H4 (cell line): ENCODE results near the gene HCFC1. TPM values are rescaled to one million over a fixed set of nuclear protein-coding genes. Genes with fewer than 3 reads are reported as not detected.

Source experiments
- DNase-seq: peaks from one replicate; pipeline ENCODE4 v3.0.0-alpha.2; 2015; ENCODE audit warnings: low spot score
- total RNA-seq: library from RNA; depleted of rRNA; stranded (reverse); fragments of >200 nt; shearing (Covaris generic); gene quantifications from 2 replicates; pipeline ENCODE4 v1.2.3, GENCODE V29; 2014

Gene HCFC1
- total RNA-seq, 1 experiment from 2014 or later = 23.5 TPM

DNA sequence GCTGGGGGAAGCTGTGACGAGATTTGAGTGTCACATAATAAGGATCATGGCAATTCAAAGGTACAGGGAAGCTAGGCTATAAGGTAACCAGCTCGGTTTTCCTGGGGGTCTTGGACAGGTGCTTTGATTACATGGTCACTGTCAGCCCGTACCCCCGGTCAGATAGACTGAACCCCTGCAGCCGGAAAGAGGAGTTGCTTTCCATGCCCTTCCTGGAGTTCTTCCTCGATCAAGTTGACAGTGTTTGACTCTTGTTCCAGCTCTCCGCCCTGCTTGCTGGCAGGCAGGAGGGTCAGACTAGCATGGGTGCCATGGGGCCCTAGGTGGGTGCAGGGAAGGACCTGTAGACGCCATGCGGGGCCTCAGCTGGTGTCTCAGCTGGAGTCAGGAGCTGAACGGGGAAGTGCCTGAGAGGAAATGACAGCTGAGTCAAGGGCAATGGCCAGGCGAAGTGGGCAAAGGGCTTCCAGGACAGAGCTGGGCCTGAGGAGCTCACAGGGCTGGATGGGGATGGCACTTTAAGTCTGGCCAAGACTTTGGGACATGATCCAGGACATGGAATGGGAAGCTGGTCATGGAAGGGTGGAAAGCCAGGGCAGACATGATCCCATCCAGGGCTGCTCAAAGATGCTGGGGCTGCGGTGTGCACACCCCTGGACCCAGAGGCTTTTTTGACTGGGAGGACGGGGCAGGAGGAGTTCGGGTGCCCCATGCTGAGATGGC, 2.5 kb upstream of the HCFC1 start:
- no peak for DNase-seq

DNA sequence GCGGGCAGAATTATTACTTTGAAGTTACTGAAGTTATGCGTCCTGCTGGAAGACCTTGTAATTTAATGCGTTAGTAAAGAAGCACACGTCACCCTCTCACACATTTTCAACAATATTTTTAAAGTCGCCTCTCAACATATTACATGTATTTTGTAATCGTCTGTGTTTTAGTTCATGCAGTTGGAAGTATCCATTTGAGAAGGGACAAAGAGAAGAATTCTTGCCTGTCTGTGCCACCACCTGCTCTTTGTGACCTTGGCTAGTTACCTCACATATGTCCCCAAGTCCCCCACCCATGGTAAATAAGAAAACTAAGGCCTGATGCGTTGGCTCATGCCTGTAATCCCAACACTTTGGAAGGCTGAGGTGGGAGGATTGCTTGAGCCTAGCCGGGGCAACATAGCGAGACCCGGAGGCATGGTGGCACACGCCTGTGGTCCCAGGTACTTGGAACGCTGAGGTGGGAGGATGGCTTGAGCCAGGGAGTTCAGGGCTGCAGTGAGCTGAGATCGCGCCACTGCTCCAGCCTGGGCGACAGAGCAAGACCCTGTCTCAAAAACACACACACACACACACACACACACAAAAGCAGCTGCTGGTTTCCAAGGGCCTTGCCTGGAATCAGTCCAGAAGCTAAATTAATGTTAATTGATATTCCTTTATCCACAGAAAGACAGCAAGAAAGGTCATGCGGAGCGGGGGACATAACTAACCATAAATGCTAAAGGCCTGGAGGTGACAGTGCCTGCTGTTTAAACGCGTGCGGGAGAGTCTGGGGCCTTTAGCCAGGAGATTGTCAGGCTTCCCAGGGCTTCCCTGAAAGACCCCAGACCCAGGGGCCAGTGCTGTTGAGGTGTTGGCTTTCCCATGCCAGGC, 1.7 kb upstream of the HCFC1 start:
- no peak for DNase-seq

DNA sequence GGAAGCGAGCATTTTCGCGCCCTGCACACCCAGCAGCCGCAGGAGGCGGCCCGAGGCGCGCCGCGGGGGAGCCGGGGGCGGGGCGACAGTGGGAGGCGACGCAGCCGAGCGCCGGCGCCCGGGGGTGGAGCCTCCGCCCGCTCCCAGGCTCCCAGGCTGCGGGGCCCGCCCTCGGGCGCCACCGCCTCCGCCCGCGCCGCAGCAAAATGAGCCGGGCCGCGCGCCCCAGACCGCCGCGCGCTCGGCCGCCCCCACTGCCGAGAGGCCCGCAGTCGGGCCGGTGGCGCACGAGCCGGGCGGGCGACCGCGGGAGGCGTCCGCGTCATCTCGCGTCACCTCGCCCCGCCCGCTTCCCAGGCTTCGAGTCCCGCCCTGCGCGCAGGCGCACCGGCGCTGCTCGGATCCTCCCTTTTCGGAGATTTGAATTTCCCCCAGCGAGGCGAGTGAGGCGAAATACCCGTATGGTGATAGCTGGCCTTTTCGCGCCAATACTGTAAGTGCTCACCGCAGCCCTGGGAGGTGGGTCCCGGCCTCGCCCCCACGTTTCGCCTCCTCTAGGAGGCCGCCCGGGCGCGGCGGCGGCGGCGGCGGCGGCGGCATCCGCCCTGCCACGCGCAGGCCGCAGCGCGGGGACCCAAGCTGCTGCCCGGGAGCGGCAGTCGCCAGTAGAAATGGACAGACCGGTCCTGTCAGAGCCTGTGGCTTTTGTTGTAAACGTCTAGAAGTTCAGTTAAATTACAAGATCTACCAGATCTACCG, 929 bp upstream of the HCFC1 start, which contains the start of gene TMEM187:
TMEM187 (plus strand) TSS at position 387 of the 759 bp plus-strand sequence. CDS start 9,309 bp downstream, outside the sequence.
- DNase-seq = peak; percentile 90

DNA sequence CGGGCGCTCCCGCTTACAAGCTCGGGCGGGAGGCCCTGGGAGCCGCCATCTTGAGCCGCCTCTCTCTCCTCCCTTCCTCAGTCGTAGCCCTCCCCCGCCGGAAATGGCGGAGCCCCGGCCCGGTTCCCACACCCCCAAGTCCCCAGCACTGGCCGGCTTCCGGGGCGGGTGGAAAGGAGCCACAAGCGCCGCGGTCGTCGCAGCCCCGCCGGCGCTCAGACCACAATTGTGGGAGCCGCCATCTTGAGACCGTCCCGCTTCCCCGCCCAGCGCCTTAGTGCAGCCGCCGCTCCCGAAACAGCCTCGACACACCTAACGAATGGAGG, 531 bp downstream of the HCFC1 start:
- peak; percentile 71 for DNase-seq

DNA sequence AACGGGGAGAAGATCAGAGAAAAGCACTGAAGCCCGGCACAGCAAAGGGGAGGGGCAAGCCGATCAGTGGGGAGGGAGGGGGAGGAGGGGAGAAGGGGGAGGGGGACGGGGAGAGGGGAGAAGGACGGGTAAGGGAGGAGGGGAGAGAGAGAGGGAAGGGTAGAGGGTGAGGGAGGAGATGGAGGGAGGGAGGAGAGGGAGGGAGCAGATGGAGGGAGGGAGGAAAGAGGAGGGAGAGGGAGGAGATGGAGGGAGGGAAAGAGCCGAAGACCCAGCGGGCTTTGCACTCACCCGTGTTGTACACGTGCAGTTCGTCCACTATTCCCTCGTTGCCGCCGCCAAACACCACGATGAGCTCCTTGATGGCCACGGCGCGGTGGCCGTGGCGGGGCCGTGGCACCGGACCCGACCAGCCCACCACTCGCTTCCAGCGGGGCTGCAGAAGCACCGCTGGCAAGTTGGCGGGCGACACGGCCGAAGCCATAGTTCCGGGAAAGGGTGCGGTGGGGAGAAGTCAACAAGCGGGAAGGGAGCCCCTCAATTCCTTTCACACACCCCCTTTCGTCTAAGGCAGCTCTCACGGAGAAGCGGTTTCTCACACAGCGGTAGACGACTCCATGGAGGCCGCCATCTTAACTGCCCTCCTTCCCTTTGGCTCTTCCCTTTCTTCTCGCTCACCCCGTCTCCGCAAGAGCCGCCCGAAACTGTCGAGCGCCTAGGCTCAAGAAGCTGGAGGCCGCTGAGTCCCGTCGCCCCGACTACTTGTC, 1.1 kb downstream of the HCFC1 start:
- peak; percentile 68 for DNase-seq

DNA sequence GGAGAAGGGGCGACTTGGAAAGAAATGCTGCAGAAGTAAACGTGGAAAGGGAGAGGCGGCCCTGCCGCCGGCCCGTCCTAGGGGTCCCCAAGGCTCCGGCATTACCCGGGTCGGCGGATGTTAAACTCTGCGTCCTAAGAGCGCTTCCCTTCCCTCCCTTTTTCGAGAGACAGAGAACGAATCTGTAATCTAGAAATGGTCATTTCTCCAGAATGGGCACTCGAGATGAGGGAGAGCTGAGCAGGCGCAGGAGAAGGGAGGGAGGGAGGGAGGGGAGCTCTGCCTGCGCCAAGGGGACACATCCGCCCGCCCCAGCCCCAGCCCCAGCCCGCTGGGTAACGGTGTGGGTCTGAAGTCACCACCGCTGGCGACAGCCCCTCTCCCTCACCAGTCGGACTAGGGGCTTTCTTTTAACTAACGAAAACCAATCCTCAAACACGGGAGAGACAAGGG, 1.7 kb downstream of the HCFC1 start:
- DNase-seq = no peak

DNA sequence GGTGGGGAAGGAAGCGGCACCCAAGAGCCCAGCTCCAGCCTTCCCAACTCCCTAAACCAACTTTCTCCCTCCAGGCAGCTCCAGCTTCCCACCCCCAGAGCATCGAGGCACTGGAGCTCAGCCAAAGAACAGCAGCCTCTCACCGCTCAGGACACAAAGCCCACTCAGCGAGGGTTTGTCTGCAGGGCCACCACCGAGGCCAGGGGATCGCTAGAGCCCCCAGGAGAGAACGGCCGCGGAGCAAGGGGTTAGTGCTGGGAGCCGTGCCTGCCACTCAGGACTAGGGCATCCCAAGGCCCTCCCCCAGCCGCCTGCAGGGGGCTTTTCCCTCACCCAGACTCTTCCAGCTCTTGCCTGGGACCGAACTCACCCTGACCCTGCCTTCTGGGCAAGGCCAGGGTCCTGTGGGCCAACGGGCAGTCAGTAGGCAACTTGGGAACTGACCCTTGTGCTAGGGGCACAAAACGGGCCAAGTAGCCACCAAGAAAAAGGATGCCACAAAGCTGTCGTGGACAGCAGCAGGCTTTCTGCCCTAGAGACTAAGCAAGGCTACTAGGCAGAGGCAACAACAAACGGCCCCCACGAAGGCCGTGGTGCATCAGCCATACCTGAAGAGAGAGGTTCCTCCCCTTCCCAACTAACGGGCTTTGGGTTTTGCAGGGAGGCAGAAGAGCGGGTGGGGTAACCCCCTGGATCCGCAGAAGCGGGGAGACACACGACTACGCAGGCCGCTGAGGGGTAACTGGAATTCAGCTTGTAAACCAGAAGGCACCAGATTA, 2.3 kb downstream of the HCFC1 start:
- no peak for DNase-seq

DNA sequence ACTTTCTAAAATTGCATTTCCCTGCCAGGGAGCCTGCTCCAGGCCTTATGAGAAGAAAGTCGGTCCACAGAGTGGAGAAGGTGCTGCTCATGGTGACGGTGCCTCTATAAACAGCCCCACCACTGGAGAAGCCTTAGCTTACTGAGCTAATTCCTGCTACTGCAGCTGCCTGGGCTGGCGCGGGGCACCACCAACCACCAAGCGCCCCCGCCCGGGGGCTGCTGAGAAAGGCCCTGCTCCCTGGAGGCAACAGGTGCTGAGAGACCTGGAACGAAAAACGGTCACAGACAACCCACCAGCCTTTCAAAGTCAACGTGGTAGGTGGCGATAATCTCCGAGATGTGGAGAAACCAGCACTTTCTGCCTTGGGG, 2.9 kb downstream of the HCFC1 start:
- no peak for DNase-seq

DNA sequence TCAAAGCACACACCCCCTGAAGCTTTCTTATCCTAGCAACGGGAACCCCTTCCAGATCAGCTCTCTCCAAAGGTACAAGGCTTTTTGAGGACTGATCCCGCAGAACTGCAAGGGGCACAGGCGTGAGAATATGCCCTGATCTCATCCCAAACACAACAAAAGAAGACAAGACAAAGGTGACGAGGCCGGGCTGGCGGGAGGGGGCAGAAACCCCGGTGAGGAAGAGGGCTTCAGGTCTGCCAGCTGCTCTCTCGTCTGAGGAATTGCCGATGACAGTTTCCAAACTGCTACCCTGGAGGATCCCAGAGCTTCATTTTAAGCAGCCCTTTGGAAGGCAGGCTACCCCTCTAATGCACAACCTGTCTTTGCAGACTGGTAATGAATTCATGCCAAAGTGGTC, 3.4 kb downstream of the HCFC1 start:
- no peak for DNase-seq

DNA sequence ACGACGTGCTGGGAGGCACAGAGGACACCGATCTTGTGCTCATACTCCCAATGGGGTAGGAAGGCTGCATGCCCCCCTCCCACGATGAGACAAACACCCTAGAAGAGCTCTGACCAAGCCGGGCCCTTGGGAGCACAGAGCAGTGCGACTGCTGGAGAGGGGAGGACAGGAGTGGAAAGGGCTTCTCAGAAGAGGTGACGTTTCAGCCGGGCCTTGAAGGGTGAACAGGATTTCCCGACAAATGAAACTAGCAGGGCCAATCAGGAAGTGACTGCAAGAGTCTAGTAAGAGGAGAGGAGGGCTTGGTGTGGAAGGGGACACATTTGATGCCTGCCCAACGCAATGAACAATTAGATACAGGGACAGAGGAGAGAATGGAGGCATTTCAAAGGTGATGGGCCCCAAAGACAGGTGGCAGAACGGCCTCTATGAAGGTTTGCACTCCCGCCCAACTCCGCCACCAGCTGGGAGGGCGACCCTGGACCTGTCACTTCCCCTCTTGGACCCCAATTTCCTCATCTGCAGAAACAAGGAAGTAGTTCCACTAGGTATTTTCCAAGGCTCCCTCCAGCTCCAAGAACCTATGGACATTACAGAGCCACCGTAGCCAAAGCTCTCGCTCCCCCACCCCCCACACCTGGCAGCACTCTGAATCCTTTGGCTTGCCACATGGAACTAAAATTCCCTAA, 3.9 kb downstream of the HCFC1 start:
- DNase-seq = no peak

DNA sequence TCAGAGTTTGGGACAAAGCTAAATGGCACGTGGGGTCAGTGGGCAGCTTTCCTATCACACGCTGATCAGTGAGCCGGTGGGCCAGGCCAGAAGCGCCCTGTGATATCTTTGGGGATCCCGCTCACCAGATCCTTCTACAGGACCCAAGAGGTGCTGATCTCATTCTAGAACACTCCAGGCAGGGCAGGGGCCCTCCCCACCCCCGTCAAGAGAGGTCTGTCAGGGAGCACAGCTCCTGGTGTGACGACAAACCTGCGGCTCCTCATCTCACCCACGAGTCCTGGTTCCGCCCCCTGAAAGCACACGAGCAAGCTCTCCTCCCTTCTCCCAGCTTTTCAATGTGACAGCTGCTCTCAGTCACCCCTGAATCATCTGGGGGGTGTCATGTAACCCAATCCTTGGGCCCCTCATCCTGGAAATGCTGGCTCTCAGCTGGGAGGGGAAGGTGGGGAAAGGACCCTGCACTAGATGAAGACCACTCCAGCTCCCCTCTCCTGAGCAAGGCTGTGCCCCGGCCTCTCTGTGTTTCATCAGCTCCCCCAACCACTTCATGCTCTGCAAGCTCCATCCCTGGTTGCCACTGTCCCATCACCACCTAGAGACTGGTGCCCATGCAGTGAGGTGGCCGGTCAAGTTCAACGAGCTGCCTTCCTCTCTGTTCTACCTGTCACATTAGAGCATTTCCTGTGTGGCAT, 4.6 kb downstream of the HCFC1 start:
- DNase-seq = no peak

DNA sequence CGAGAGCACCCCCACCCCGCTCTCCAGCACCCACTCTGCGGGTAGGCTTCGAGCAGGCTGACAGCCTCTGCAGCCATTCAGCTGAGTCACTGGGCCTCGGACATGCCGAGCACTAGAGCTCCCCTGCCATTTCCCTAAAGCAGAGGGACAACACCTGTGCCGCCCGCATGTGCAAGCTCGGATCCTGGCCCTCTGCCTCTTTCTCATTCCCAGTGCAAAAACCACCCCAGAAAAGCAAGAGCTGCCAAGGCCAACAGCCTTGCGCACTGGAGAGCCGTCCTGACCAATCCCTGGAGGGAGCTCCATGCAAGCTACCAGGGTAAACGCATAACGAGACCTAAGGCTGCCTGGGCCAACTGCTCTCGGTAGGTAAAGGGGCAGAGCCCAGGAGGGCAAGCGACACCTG, 5.3 kb downstream of the HCFC1 start:
- DNase-seq = no peak

DNA sequence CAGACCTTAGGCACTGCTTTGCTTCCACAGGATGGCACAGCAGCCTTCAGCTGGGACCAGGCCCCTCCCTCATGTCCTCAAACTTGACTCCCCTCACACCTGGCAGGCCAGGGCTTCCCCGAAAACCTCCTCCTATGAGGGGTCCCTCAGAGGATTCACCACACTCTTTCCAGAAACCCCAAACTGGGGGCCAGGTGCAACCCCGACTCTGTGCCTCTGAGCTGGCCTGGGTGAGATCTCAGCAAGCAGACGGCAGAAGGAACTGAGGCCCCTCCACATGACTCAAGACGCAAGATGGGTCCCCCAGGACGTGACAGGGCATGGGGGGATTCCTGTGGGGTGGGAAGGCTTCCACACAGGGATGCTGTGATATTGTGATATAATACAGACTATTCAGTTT, 6.2 kb downstream of the HCFC1 start:
- DNase-seq = no peak

DNA sequence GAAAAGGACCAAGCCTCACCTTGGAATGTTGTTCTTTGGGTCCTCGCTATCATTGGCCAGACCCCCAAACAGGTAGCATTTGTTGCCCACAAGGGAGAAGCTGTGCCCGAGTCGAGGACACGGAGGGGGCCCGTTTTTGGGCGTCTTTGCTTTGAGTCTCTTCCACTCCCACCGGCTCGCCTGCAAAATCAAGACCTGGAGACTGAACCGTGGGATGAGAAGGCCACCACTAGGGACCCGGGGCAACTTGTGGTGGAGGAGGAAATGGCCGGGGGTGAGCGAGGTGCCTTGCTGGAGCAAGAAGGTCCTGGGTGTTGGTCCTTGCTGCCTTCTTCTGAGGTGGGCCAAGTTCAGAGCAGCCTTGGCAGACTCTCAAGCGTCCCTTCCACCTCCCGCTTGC, 7.5 kb downstream of the HCFC1 start:
- no peak for DNase-seq

DNA sequence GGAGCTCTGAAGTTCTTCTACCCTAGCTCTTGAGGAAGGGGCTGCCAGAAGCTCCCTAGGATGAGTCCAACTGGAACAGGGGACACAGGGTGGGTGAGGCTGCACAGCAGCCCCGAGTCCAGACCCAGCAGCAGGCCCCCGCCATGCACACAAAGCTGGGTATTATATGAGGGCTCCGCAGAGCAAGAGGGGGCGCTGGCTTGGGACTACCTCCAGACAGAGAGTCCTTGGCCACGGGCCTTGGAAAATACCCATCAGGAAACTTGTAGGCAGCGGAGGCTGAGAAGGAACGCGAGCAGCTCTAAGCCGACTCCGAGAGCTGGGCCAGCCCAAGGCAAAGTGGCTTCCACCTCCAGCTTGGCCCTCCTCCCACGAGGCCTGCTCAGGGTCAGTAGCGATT, 8.1 kb downstream of the HCFC1 start:
- no peak for DNase-seq

DNA sequence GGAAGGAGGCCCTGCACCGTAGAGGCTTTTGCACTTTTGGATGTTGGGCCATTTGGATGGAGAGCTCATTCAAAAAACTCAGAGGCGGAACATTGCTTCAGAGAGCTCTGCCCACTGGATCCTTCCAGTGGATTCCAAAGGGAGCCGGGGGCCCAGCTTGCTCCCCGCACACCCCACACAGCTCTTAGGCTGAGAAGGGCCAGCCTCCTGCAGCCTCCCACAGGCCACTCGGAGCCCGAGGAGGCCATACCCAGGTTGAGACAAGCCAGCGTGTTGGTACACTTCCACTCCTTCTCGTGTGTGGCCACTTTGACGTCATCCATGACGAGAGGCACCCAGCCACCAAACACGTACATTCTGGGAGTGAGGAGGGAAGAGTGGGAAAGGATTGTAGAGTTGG, 10.3 kb downstream of the HCFC1 start:
- no peak for DNase-seq

DNA sequence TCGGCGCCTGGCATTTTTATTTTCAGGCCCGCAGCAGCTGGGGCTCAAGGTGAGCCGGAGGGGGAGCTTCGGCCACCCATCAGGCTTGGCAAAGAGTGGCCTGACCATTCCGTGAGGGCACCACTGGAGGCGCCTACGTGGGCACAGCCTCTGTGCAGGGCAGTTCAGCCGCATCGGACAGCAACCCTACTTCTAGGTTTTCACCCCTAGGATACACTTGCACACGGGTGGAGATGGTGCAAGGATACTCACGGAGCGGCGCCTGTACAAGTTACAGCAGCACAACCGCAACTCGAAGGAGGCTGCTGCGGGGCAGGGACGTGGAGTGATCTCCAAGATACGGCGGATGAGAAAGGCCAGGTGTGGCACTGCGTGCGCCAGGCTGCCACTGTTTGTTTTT, 10.8 kb downstream of the HCFC1 start:
- no peak for DNase-seq

DNA sequence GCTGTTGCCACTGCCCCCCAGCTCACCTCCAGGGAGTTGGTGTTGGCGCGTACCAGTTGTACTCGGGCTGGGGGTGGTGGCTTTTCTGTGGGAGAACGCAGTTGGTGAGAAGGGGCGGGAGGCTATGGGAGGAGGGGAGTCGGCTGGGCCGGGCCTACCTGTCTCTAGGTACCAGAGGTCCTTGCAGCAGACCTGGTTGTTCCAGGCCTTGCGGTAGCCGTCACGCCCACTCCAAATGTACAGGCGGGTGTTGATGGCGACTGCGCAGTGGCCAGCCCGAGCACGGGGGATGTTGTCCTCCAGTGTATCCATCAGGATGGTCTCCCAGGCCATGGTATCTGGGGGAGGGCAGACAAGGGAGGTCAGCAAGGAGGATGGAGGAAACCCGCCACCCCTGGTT, 11.5 kb downstream of the HCFC1 start:
- no peak for DNase-seq

DNA sequence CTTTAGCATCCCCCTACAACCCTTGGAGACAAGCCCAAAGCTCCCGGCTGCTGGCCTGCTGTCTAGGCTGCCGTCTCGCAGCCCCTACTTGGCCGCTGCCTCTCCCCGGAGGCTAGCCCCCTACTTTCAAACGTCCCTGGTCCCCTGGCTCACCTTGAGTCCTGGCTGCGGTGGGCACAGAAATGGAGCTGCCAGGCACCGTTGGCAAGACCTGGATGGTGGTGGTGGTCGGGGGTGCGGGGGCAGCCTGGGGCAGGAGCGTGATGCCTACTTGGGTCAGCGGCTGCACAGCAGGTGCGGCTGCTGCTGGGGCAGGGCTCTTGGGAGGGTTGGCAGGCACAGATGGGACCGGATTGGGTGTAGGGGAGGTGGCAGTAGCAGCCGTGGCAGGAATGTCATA, 12.0 kb downstream of the HCFC1 start:
- no peak for DNase-seq

DNA sequence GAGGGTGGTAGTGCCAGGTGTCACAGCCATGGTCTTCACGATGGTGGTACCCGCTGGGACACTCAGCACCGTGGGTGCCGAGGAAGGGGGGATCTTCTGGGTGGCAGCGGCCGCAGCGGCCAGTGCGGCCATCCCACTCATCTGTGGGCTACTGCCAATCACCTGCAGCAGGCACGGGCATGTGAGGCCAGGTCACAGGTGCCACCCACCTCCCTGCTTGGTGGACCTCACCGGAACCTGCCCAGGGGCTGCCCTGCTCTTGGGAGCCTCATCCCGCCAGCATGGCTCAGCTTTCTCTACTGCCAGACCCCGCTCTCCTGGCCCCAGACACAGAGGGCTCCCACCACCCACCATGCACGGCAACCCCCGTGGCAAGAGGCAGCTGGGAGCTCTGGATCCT, 13.0 kb downstream of the HCFC1 start:
- no peak for DNase-seq
